NOMO-1 (cell line): ENCODE measurements around the gene PCDHA12.

Source experiments
- DNase-seq, 2 experiments: peaks; one replicate each; lab custom pipeline; 2025; ENCODE audit not compliant: unreplicated experiment in 2 of 2; lab: John Stamatoyannopoulos, UW

Gene PCDHA12

GRCh38 chr5:140926443-140927227 is 51.5 kb downstream of the PCDHA12 start:
- no peak for DNase-seq

GRCh38 chr5:140927228-140927573 is 52.1 kb downstream of the PCDHA12 start:
- no peak for DNase-seq
